ENCODE results near the gene IL17RA.

IL17RA gene

GRCh38 chr22:17115236-17115635, 30.4 kb downstream of the IL17RA start:
- Histone ChIP-seq H3K27me3 (ENCODE audit: control insufficient read depth, insufficient read depth, low read length) (peaks cover 4% of the 10 kb centered on the region; the same call in 1 of the 2 replicates), H3K9ac (ENCODE audit: low read depth, low read length) (no peak overlapping the region), H3K36me3 (ENCODE audit: control insufficient read depth, insufficient read depth, low read length) (no peaks in the 10 kb centered on the region), H3K4me3 (ENCODE audit: low read depth, low read length) (no peak overlapping the region), H3K27ac (ENCODE audit: low read depth, low read length) (no peak overlapping the region), H3K9me3 (ENCODE audit: control insufficient read depth, insufficient read depth, low read length) (no peaks in the 10 kb centered on the region), H3K4me1 (ENCODE audit: control insufficient read depth, insufficient read depth, low read length) (peaks cover 17% of the 10 kb centered on the region)

GRCh38 chr22:17115945-17116565, 31.3 kb downstream of the IL17RA start:
- Histone ChIP-seq H3K36me3 (ENCODE audit: control insufficient read depth, insufficient read depth, low read length) (no peaks in the 10 kb centered on the region), H3K4me1 (ENCODE audit: control insufficient read depth, insufficient read depth, low read length) (peaks cover 17% of the 10 kb centered on the region), H3K4me3 (ENCODE audit: low read depth, low read length) (no peak overlapping the region)

GRCh38 chr22:17116572-17117330, 32.0 kb downstream of the IL17RA start:
- Histone ChIP-seq H3K4me3 (ENCODE audit: low read depth, low read length) (no peak overlapping the region), H3K4me1 (ENCODE audit: control insufficient read depth, insufficient read depth, low read length) (peaks cover 20% of the 10 kb centered on the region), H3K27ac (ENCODE audit: low read depth, low read length) (peak overlapping the region; percentile 48), H3K36me3 (ENCODE audit: control insufficient read depth, insufficient read depth, low read length) (no peaks in the 10 kb centered on the region), H3K9ac (ENCODE audit: low read depth, low read length) (no peak overlapping the region), H3K27me3 (ENCODE audit: control insufficient read depth, insufficient read depth, low read length) (peaks cover 4% of the 10 kb centered on the region; the same call in 1 of the 2 replicates), H3K9me3 (ENCODE audit: control insufficient read depth, insufficient read depth, low read length) (no peaks in the 10 kb centered on the region)

More at GRCh38 chr22:17115945-17116565, 31.3 kb downstream of the IL17RA start:
- Histone ChIP-seq H3K27ac (ENCODE audit: low read depth, low read length) (no peak overlapping the region), H3K27me3 (ENCODE audit: control insufficient read depth, insufficient read depth, low read length) (peaks cover 4% of the 10 kb centered on the region; the same call in 1 of the 2 replicates), H3K9me3 (ENCODE audit: control insufficient read depth, insufficient read depth, low read length) (no peaks in the 10 kb centered on the region), H3K9ac (ENCODE audit: low read depth, low read length) (no peak overlapping the region)

GRCh38 chr22:17117400-17117799, 32.6 kb downstream of the IL17RA start:
- Histone ChIP-seq H3K27ac (ENCODE audit: low read depth, low read length) (peak overlapping the region; percentile 48), H3K9me3 (ENCODE audit: control insufficient read depth, insufficient read depth, low read length) (no peaks in the 10 kb centered on the region), H3K4me1 (ENCODE audit: control insufficient read depth, insufficient read depth, low read length) (peaks cover 26% of the 10 kb centered on the region), H3K27me3 (ENCODE audit: control insufficient read depth, insufficient read depth, low read length) (peaks cover 4% of the 10 kb centered on the region; the same call in 1 of the 2 replicates), H3K4me3 (ENCODE audit: low read depth, low read length) (no peak overlapping the region), H3K36me3 (ENCODE audit: control insufficient read depth, insufficient read depth, low read length) (no peaks in the 10 kb centered on the region), H3K9ac (ENCODE audit: low read depth, low read length) (no peak overlapping the region)

GRCh38 chr22:17117890-17118289, 33.1 kb downstream of the IL17RA start:
- Histone ChIP-seq H3K9ac (ENCODE audit: low read depth, low read length) (no peak overlapping the region), H3K36me3 (ENCODE audit: control insufficient read depth, insufficient read depth, low read length) (no peaks in the 10 kb centered on the region), H3K27me3 (ENCODE audit: control insufficient read depth, insufficient read depth, low read length) (peaks cover 4% of the 10 kb centered on the region; the same call in 1 of the 2 replicates), H3K4me3 (ENCODE audit: low read depth, low read length) (no peak overlapping the region), H3K9me3 (ENCODE audit: control insufficient read depth, insufficient read depth, low read length) (no peaks in the 10 kb centered on the region), H3K27ac (ENCODE audit: low read depth, low read length) (peak overlapping the region; percentile 48), H3K4me1 (ENCODE audit: control insufficient read depth, insufficient read depth, low read length) (peaks cover 27% of the 10 kb centered on the region)

- H3K27ac ChIP-seq (ENCODE audit: low read depth, low read length): no peak overlapping the region
- no peaks in the 10 kb centered on the region for H3K36me3 ChIP-seq (ENCODE audit: control insufficient read depth, insufficient read depth, low read length)
- H3K9ac ChIP-seq (ENCODE audit: low read depth, low read length): no peak overlapping the region
- H3K9me3 ChIP-seq (ENCODE audit: control insufficient read depth, insufficient read depth, low read length): no peaks in the 10 kb centered on the region
- H3K4me3 ChIP-seq (ENCODE audit: low read depth, low read length): no peak overlapping the region
- H3K4me1 ChIP-seq (ENCODE audit: control insufficient read depth, insufficient read depth, low read length): peaks cover 27% of the 10 kb centered on the region
- H3K27me3 ChIP-seq (ENCODE audit: control insufficient read depth, insufficient read depth, low read length): peaks cover 4% of the 10 kb centered on the region; the same call in 1 of the 2 replicates
Observed at GRCh38 chr22:17118342-17118741, 33.5 kb downstream of the IL17RA start.

- peaks cover 4% of the 10 kb centered on the region; the same call in 1 of the 2 replicates for H3K27me3 ChIP-seq (ENCODE audit: control insufficient read depth, insufficient read depth, low read length)
- H3K9me3 ChIP-seq (ENCODE audit: control insufficient read depth, insufficient read depth, low read length): no peaks in the 10 kb centered on the region
- H3K27ac ChIP-seq (ENCODE audit: low read depth, low read length): no peak overlapping the region
- no peak overlapping the region for H3K9ac ChIP-seq (ENCODE audit: low read depth, low read length)
- H3K36me3 ChIP-seq (ENCODE audit: control insufficient read depth, insufficient read depth, low read length): no peaks in the 10 kb centered on the region
- H3K4me3 ChIP-seq (ENCODE audit: low read depth, low read length): peak overlapping the region; percentile 68; the same call in 1 of the 2 replicates
- H3K4me1 ChIP-seq (ENCODE audit: control insufficient read depth, insufficient read depth, low read length): peaks cover 27% of the 10 kb centered on the region
Observed at GRCh38 chr22:17119481-17120202, 34.8 kb downstream of the IL17RA start.

- Histone ChIP-seq H3K4me3 (ENCODE audit: low read depth, low read length) (peak overlapping the region; percentile 68; the same call in 1 of the 2 replicates), H3K9ac (ENCODE audit: low read depth, low read length) (no peak overlapping the region), H3K4me1 (ENCODE audit: control insufficient read depth, insufficient read depth, low read length) (peaks cover 27% of the 10 kb centered on the region), H3K27ac (ENCODE audit: low read depth, low read length) (no peak overlapping the region), H3K9me3 (ENCODE audit: control insufficient read depth, insufficient read depth, low read length) (no peaks in the 10 kb centered on the region), H3K36me3 (ENCODE audit: control insufficient read depth, insufficient read depth, low read length) (no peaks in the 10 kb centered on the region), H3K27me3 (ENCODE audit: control insufficient read depth, insufficient read depth, low read length) (peaks cover 4% of the 10 kb centered on the region; the same call in 1 of the 2 replicates)
Observed at GRCh38 chr22:17120281-17120680, 35.5 kb downstream of the IL17RA start.

- H3K27ac ChIP-seq (ENCODE audit: low read depth, low read length): no peak overlapping the region
- 0 out of 2 replicates have a peak overlapping the region, but pooled peaks have one; percentile 23 for H3K9ac ChIP-seq (ENCODE audit: low read depth, low read length)
- H3K36me3 ChIP-seq (ENCODE audit: control insufficient read depth, insufficient read depth, low read length): no peaks in the 10 kb centered on the region
- peaks cover 4% of the 10 kb centered on the region; the same call in 1 of the 2 replicates for H3K27me3 ChIP-seq (ENCODE audit: control insufficient read depth, insufficient read depth, low read length)
- no peaks in the 10 kb centered on the region for H3K9me3 ChIP-seq (ENCODE audit: control insufficient read depth, insufficient read depth, low read length)
- H3K4me3 ChIP-seq (ENCODE audit: low read depth, low read length): peak overlapping the region; percentile 68; the same call in 1 of the 2 replicates
- peaks cover 27% of the 10 kb centered on the region for H3K4me1 ChIP-seq (ENCODE audit: control insufficient read depth, insufficient read depth, low read length)
Observed at GRCh38 chr22:17120711-17121232, 36.0 kb downstream of the IL17RA start.
